IPS-15b (cell line): ENCODE measurements around the gene KRT4.

Experiments
- H3K27me3 ChIP-seq: one replicate; pipeline ENCODE4 v1.6.1; 2013; ENCODE audit warnings: low read length; ENCODE audit not compliant: control insufficient read depth, insufficient read depth
- H3K36me3 ChIP-seq: one replicate; pipeline ENCODE4 v1.6.1; 2013; ENCODE audit warnings: low read length; ENCODE audit not compliant: control insufficient read depth, insufficient read depth
- H3K4me1 ChIP-seq: one replicate; pipeline ENCODE4 v1.6.1; 2013; ENCODE audit warnings: mild to moderate bottlenecking, low read length; ENCODE audit not compliant: control insufficient read depth, insufficient read depth
- H3K4me3 ChIP-seq: one replicate; pipeline ENCODE4 v1.5.1; 2013; ENCODE audit warnings: low read depth, low read length
- H3K9ac ChIP-seq: one replicate; pipeline ENCODE4 v1.6.1; 2013; ENCODE audit warnings: low read depth, mild to moderate bottlenecking, low read length
- H3K9me3 ChIP-seq: one replicate; pipeline ENCODE4 v1.6.1; 2013; ENCODE audit warnings: mild to moderate bottlenecking, low read length; ENCODE audit not compliant: control insufficient read depth, insufficient read depth

Gene KRT4

DNA sequence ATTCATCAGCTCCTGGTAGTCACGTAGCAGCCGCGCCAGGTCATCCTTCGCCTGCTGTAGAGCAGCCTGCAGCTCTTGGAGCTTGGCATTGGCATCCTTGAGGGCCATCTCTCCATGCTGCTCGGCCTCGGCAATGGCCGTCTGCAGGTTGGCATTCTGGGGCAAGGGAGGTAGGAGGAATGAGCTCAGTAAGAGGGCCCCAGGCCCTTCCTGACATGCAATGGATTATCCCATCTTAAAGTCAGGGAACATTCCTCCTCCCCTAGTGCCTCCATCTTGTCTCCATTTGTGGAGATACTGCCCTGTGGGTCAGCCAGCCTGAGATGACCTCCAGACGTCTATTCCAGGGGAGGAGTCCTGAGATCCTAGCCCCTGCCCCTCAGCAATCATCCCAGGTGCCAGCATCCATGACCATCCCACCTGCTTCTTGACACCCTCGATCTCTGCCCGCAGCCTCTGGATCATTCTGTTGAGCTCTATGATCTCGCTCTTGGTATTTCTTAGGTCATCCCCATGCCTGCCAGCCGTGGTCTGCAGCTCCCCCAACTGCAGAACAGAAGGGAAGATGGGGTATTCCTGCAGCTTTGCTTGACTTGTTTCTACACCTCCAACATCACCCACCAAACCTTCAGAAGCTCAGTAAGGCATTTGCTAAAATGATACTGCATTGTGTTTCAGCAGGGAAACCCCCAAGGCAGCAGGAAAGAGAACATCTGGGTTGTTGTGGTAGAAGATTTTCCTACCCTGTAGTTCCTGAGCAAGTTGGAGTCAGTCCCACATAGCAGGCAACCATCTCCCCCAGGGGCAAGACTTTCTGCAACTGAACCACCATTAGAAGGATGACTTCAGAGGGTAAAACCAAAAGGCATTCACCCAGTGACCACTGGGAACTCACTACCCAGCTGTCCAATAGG, 22.4 kb downstream of the KRT4 start:
- no peaks in the 10 kb centered on the region for H3K9me3 ChIP-seq
- H3K36me3 ChIP-seq = no peaks in the 10 kb centered on the region
- H3K4me3 ChIP-seq = no peak overlapping the region
- no peaks in the 10 kb centered on the region for H3K4me1 ChIP-seq
- no peak overlapping the region for H3K9ac ChIP-seq
- H3K27me3 ChIP-seq = no peaks in the 10 kb centered on the region

DNA sequence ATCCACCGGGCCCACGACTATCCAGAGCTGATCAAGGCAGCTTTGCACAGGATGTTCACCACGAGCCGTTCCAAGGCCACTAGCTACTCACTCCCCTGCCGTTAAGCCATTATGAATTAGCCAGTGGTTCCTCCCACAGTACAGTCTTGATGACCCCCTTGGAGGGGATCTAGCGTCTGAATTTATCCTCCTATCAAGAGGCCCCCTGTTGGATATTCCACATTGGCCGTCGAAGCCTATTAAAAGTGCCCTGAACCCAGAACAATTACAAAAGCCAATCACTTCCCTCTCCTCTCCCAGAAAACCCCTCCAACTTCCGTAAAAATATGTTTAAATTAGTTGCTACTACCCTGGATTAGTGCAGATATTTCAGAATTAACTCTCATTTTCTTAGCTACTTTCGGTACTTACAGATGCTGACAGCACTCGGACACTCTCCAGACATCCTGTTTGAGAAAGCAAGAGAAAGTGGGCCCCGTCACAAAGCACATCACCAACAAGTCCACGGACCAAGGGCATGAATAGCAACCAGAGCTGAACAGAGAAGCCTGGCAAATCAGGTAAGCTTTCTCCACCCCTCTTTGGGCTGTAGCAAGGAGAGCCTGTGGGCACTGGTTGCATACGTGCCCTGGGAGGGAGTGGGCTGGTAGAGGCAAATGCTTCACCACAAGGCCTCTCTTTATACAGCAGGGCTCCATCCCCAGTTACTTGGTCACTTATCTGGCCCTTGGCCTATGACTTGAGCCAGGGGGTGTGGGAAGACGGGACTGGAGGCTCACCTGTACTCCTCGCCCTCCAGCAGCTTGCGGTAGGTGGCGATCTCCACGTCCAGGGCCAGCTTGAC, 23.3 kb downstream of the KRT4 start:
- no peaks in the 10 kb centered on the region for H3K36me3 ChIP-seq
- no peaks in the 10 kb centered on the region for H3K27me3 ChIP-seq
- no peaks in the 10 kb centered on the region for H3K9me3 ChIP-seq
- H3K9ac ChIP-seq = no peak overlapping the region
- no peak overlapping the region for H3K4me3 ChIP-seq
- no peaks in the 10 kb centered on the region for H3K4me1 ChIP-seq

- Histone ChIP-seq H3K9me3 (no peaks in the 10 kb centered on the region), H3K36me3 (no peaks in the 10 kb centered on the region), H3K27me3 (no peaks in the 10 kb centered on the region), H3K4me1 (no peaks in the 10 kb centered on the region), H3K4me3 (no peak overlapping the region), H3K9ac (no peak overlapping the region)
Observed at GRCh38 chr12:52789637-52790426, 24.1 kb downstream of the KRT4 start.

GRCh38 chr12:52788876-52789636, 24.9 kb downstream of the KRT4 start:
- no peak overlapping the region for H3K9ac ChIP-seq

GRCh38 chr12:52788192-52788875, 25.6 kb downstream of the KRT4 start:
- Histone ChIP-seq H3K27me3 (no peaks in the 10 kb centered on the region), H3K4me3 (no peak overlapping the region), H3K9me3 (no peaks in the 10 kb centered on the region), H3K36me3 (no peaks in the 10 kb centered on the region), H3K9ac (no peak overlapping the region), H3K4me1 (no peaks in the 10 kb centered on the region)

More at GRCh38 chr12:52788876-52789636, 24.9 kb downstream of the KRT4 start:
- H3K27me3 ChIP-seq = no peaks in the 10 kb centered on the region
- H3K4me1 ChIP-seq = no peaks in the 10 kb centered on the region
- H3K9me3 ChIP-seq = no peaks in the 10 kb centered on the region
- H3K4me3 ChIP-seq = no peak overlapping the region
- no peaks in the 10 kb centered on the region for H3K36me3 ChIP-seq

GRCh38 chr12:52787324-52788191, 26.4 kb downstream of the KRT4 start:
- no peaks in the 10 kb centered on the region for H3K9me3 ChIP-seq
- no peaks in the 10 kb centered on the region for H3K4me1 ChIP-seq
- H3K9ac ChIP-seq = no peak overlapping the region
- H3K4me3 ChIP-seq = no peak overlapping the region
- H3K27me3 ChIP-seq = no peaks in the 10 kb centered on the region
- no peaks in the 10 kb centered on the region for H3K36me3 ChIP-seq

DNA sequence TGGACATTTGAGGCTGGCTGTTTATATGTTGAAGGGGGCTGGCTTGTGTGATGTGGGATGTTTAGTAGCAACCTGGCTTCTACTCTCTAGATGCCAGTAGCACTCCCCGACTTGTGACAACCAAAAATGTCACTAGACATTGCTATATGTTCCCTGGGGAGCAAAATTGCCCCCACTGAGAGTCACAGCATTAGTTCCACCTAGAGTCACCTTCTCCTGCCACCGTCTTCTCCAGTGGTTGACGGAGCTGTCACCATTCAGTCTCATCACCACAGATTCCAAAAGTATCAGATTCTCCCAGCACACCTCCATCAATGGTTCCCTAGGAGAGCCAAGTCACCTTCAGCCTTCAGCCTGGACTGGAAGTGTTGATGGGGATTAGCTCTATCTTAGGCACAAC, 29.0 kb downstream of the KRT4 start:
- no peaks in the 10 kb centered on the region for H3K36me3 ChIP-seq
- H3K9me3 ChIP-seq = no peaks in the 10 kb centered on the region
- no peak overlapping the region for H3K4me3 ChIP-seq
- no peaks in the 10 kb centered on the region for H3K4me1 ChIP-seq
- H3K27me3 ChIP-seq = no peaks in the 10 kb centered on the region
- no peak overlapping the region for H3K9ac ChIP-seq

DNA sequence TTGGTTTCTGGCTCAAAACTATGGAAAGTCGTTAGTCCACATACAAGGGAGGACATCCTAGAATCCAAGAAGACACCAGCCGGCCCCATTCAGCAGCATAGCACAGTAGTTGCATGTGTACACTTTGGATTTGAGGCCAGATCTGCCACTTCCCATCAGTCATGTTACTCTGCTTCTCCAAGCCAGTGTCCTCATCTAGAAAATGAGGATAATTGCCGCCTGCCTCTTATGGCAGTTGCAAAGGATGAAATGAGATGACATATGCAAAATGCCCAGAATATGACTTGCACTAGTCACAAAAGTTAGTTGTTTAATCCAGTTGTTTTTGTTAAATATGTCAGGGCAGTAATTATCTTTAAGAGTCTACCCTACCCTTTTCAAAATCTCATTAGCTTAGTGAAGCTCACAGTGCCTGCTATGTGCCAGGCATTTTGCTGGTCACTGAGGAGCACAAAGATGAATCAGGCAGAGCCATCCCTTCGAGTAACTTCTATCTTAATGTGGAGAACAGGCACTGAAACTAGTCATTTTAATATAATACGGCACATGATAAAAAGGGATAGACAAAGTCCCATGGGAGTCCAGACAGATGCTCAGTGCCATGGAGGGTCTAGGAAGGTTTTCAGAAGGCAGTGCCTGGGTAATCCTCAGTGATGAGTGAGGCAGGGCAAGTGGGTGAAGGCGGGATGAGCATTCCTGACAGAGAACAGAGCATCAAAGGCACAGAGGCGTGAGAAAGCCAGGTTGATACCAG, 30.2 kb downstream of the KRT4 start:
- no peaks in the 10 kb centered on the region for H3K36me3 ChIP-seq
- no peaks in the 10 kb centered on the region for H3K4me1 ChIP-seq
- H3K27me3 ChIP-seq = no peaks in the 10 kb centered on the region
- H3K9ac ChIP-seq = no peak overlapping the region
- no peak overlapping the region for H3K4me3 ChIP-seq
- H3K9me3 ChIP-seq = no peaks in the 10 kb centered on the region

DNA sequence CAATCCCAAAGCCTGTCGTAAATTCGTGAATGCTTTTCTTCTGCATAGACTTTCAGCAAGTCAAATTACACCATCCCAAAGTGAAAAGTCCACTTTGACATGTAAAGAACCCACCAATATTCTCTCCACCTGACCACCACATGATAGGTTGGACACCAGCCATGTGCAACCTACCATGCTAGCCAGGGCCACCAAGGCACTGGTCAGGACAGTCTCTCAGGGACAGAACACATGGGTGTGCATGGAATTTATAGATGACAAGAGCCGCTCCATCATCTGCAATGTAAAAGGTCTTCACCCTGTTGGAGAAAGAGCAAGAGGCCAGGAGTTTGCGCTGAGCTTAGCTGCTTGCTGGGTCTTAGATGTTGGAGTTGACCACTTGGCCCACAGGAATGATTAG, 31.4 kb downstream of the KRT4 start:
- H3K36me3 ChIP-seq = no peaks in the 10 kb centered on the region
- no peak overlapping the region for H3K9ac ChIP-seq
- no peaks in the 10 kb centered on the region for H3K9me3 ChIP-seq
- no peaks in the 10 kb centered on the region for H3K27me3 ChIP-seq
- no peak overlapping the region for H3K4me3 ChIP-seq
- no peaks in the 10 kb centered on the region for H3K4me1 ChIP-seq
